GM21447 (cell line): ENCODE data around the gene CTDSP1.

Experiments
- ATAC-seq: cut with Tn5 transposase; IDR thresholded peaks from one replicate; pipeline ENCODE4 v1.9.1; 2021; ENCODE audit not compliant: unreplicated experiment

CTDSP1 gene

GRCh38 chr2:218398437-218399390, 954 bp upstream of the CTDSP1 start:
- ATAC-seq: peak; percentile 20

- ATAC-seq: no peak
Measured at GRCh38 chr2:218400167-218400929, 680 bp downstream of the CTDSP1 start.

GRCh38 chr2:218400930-218401881, 1.5 kb downstream of the CTDSP1 start:
- no peak for ATAC-seq

- no peak for ATAC-seq
Measured at GRCh38 chr2:218401890-218402289, 2.2 kb downstream of the CTDSP1 start.

GRCh38 chr2:218402491-218402901, 2.8 kb downstream of the CTDSP1 start:
- ATAC-seq: no peak

- ATAC-seq: no peak
Measured at GRCh38 chr2:218402911-218403411, 3.3 kb downstream of the CTDSP1 start.

- no peak for ATAC-seq
Measured at GRCh38 chr2:218403810-218404209, 4.1 kb downstream of the CTDSP1 start.

- no peak for ATAC-seq
Measured at GRCh38 chr2:218404351-218405085, 4.8 kb downstream of the CTDSP1 start.

GRCh38 chr2:218405086-218405745, 5.5 kb downstream of the CTDSP1 start:
- no peak for ATAC-seq

GRCh38 chr2:218405746-218406208, 6.1 kb downstream of the CTDSP1 start:
- peak; percentile 12 for ATAC-seq

GRCh38 chr2:218406209-218406948, 6.7 kb downstream of the CTDSP1 start:
- ATAC-seq: peak; percentile 83

GRCh38 chr2:218406949-218407618, 7.4 kb downstream of the CTDSP1 start:
- ATAC-seq: peak; percentile 7

GRCh38 chr2:218407717-218408116, 8.0 kb downstream of the CTDSP1 start:
- no peak for ATAC-seq

- no peak for ATAC-seq
Measured at GRCh38 chr2:218418321-218418716, 18.7 kb downstream of the CTDSP1 start.

- ATAC-seq: no peak
Measured at GRCh38 chr2:218418717-218419458, 19.2 kb downstream of the CTDSP1 start, which contains the start of gene VIL1. VIL1 (plus strand) TSS chr2:218419123; CDS start chr2:218423779, 4,656 bp downstream.

GRCh38 chr2:218419630-218420216, 20.1 kb downstream of the CTDSP1 start:
- no peak for ATAC-seq

- ATAC-seq: no peak
Measured at GRCh38 chr2:218421027-218421426, 21.4 kb downstream of the CTDSP1 start.
